HG03135 (cell line): ENCODE results near the gene FMO5.
"Not testable (repeated sequence)": the region's sequence is repeated elsewhere in the genome, so short reads cannot be mapped to it uniquely, and the experiment has no call there.

Experiments used
- ATAC-seq: cut with Tn5 transposase; IDR thresholded peaks from one replicate; pipeline ENCODE4 v1.9.1; 2021; ENCODE audit warnings: mild to moderate bottlenecking, moderate library complexity; ENCODE audit not compliant: unreplicated experiment

FMO5 gene

DNA sequence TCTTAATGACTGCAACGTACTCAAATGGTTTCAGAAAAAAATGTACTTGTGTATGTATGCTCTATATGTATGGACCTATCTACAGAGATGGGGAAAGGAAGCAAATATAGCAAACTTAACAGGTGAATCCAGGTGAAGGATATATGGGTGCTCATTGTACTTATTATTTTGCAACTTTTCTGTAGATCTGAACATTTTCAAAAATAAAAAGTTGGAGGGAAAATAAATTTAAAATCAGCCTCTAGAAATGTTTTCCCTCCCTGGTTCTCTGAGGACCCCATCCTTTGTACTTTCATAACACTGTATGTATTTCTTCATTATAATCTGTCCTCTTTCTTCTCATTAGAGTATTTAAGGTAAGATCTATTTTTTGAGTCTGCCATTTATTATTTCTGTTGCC is 17.9 kb downstream of the FMO5 start:
- no peak for ATAC-seq

DNA sequence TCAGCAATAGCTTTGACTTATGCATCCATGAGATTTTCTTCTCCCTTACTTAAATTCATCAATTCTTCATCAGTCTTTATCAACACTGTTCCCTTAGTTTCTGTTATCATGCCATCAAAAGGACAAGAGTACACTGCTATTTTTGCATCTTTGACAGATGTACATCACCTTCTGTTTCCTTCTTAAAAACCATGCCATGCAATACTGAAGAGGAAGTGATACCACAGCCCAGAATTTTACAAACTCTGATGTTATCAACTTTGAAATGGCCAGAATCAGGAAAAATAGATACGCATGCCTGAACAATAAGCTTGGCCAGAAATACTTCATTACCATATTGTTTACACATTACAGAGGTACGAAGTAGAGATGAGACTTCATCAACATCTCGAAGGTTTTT is 21.1 kb downstream of the FMO5 start:
- no peak for ATAC-seq

DNA sequence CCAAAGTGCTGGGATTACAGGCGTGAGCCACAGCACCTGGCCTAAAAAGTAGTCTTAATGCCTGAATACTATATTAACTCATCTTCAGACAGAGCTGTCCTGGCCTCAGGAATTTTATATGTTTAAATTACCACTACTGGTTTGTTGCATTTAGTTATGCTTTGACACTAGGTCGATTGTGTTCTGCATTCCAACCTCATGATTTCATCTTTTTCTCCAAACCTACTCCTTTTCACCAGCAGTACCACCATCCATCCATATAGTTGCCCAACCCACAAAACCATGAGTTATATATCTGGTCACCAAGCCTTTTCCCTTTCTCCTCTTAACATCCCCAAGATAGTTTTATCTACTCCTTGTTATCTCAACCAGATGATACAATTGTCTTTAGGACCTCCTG is 22.6 kb downstream of the FMO5 start:
- no peak for ATAC-seq

DNA sequence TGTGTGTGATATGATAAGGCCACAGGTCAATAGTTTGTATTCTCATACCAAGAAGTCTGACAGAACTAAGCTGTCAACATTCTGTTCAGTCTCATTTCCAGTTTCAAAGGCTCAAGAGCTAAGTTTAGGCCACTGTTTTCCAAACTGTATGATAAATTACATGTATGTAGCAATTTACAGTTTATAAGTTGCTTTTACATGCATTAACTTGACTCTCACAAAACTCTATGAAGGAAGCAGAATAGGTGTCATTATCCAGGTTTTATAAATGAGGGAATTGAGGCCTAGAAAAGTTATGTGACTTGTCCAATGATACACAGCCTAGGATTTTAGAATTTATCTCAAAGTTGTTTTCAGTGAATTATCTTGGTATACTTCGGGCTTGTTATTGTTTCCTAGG is 23.4 kb downstream of the FMO5 start:
- ATAC-seq = no peak

DNA sequence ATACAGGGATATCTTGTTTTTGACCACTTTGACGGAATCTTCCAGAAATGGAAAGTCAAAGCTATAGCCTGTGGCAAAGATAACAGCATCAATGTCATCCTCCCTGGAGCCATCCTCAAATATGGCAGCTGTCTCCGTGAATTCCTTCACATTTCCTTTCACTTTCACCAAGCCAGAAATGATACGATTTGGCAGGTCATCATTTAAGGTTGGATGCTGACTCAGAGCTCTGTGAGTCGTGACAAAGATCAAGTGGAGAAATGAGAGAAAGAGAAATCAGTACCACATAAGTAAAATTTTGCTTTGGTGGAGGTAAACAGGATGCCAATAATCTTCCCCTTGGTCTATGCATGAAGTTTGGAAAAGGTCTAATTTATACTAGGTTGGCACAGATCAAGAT is 23.9 kb downstream of the FMO5 start:
- ATAC-seq = no peak

DNA sequence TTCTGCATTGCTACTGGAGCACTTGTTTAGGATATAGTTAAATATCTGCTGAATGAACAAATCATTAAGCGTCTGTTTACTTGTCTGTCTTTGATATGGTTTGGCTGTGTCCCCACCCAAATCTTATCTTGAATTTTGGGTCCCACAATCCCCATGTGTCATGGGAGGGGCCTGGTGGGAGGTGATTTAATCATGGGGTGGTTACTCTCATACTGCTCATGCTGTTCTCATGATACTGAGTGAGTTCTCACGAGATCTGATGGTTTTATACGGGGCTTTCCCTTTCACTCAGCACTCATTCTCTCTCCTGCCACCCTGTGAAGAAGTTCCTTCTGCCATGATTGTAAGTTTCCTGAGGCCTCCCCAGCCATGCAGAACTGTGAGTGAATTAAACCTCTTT is 27.8 kb downstream of the FMO5 start:
- not testable (repeated sequence) for ATAC-seq

DNA sequence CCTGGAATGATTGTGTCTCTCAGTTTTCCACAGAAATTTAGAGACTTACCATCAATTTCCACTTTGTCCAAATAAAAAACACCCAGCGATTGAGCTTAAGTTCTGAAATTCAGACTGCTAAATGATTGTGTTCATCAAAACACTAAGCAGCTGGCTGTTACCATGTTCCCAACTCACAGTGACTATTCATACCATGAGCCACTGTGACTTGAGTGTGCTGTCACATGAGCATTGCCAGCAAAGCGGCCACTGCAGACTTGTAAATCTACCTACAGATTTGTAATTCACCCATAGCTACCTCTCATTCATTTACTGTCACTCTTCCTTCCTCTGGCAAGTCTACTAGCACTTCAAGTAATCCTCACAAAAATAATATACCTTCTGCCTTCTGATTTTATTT is 35.6 kb downstream of the FMO5 start:
- ATAC-seq = no peak

DNA sequence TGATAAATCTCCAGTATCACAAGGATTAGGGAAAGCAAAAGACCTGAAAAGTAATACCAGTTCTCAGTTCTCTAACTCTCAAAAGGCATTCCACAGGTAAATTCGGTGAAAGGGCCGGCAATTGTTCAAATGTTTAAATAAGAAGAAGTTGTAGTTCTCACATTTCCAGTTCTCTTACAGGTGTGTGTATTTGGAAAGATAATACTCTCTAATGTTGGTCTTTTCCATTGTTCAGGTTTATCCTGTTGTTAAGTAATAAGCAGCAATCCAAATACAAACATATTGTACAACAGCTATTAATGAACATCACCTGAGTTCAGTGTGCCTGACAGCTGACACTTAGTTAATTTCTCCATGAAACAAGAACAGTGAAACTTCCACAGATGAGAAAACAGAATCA is 39.7 kb downstream of the FMO5 start:
- ATAC-seq = no peak

DNA sequence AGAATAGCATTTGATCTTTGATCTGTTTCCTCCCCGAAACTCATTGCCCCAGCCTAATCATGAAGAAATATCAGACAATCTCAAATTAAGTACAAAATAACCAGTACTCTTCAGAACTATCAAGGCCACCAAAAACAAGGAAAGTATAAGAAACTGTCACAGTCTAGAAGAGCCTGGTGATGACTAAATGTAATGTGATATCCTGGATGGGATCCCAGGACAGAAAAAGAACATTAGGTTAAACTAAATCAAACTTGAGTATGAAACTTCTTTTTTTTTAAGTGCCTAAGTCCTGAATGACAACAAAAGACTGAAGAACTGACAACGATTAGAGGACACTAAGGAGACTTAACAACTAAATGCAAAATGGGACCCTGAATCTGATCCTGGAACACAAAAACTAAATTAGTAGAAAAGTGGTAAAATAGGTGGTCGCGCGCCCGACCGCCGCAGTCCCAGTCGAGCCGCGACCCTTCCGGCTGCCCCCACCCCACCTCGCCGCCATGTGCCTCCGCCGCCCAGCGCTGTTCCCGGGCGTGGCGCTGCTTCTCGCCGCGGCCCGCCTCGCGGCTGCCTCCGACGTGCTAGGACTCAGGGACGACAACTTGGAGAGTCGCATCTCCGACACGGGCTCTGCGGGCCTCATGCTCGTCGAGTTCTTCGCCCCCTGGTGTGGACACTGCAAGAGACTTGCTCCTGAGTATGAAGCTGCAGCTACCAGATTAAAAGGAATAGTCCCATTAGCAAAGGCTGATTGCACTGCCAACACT is 47.3 kb downstream of the FMO5 start:
- ATAC-seq = no peak

DNA sequence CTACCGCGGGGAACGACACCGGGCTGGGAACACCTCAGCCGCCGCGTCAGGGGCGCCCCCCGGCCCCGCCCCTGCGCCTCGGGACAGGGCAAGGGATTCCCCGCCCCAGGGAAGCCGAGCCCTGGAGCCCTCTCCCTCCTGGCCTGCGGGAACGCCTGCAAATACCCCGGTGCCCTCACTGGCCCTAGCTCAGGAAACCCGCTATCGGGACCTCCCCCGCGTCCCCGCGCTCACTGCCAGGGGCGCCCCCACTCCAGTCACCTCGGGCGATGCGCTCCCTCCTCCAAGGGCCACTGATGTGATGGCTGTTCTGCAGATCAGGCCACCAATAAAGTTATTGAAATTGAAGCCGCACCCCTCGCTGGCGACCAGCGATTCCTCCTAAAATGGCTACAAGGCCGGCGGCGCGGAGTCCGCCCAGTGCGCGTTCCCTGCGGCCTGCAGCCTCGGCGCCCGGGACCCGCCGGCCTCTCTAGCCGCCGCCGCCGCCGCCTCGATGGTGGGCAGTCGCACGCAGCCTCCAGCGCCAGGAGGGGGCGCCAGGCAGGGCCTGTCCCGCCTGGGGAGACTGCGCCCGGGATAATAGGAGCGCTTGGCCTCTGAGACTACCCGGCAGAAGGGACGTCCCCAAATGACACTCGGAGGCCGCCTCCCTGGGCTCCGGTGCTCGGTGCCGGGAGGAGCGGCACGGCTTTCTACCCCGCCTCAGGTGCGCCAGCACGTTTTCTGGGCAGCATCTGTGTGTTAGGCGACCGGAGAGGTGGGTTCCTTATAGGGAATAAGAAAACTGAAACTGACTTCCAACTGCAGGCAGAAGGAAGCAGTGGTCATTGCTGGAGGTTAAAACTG is 52.7 kb downstream of the FMO5 start, which contains the start of gene PRKAB2:
Gene PRKAB2, minus strand, starts transcription at position 303 of the 849 bp plus-strand sequence. CDS start 326 bp downstream, outside the sequence.
- peak; percentile 87 for ATAC-seq

DNA sequence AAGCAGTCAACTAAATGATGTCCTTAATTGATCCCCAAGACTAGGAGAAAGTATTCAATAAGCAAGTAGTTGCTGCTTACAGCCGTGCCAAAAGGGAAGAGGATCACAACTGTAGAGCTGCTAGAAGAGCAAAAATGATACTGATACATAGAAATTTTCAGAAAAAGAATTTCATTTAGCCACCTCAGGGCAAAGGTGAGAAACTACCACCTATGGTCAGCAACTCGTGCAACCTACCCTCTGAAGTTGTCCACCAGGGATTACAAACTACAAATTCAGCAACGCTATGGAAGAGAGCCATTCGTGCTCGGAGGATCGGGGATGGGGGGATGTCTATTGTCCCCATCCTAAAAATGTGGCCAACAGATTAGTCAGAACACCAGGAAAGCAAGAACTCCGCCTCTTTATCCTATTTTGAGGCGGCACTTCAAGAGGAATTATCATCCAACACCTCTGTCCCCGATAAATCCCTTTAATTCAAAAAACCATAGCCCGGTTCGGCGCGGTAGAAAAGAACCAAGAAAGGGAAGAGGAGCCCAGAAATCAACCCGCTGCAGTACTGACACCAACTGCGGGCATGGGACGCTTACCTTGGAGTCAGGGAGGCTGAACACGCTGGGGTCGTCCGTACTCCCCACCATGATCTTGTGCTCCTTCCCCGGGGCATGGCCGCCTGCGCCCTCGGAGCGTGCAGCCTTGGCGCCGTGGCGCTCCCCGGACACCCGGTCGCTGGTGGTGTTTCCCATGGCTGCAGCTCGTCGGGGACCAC is 53.6 kb downstream of the FMO5 start:
- peak; percentile 24 for ATAC-seq

DNA sequence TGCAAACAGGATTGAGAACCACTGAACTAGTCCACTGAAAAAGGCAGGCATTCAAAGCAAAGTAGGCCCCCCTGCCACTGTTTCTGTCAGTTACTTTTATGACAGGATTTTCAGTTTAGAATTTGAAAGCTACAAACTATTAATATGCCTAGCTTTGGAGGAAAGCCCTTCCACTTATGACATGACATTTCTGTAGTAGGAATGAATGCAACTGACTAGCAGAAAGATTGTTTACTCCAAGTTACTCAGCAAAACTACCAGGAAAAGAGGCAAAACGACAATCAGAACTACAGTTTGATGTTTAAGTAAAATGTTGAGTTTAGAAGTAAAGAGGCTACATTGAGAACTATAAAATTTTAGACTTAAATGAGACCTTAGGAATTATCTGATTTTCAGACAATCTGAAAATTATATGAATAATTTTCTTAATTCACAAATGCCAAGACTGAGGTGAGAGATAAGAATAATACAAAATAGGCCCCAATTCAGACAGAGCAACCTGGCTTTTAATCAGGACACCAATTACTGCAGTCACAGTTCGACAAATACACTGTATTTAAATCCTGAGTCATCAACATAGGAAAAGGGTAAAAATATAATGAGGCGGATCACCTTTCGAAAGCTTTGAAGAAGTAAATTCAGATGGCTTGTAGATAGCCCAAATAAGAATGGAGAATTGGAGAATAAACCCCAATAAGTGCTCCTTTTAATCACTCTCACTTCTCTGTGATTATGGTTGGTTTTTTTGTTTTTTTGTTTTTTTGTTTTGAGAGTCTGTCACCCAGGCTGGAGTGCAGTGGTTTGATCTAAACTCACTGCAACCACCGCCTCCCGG is 55.1 kb downstream of the FMO5 start:
- no peak for ATAC-seq

DNA sequence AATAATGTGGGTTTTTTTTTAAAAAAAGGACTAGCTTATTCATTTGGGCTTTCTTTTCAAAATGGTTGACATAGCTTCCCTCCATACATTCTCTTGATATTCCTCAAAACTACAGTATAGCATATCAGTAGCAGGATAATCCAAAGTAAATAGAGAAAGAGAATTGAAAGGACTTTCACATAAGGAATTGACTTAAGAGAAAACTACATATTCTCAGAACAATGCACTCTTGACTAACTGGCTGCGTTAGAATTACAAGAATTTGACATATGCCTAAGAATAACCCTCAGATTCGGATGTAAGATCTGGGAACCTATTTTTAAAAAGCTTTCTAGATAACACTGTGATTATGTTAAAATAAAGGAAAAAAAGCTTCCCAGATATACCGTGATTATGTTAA is 56.0 kb downstream of the FMO5 start:
- ATAC-seq = no peak

DNA sequence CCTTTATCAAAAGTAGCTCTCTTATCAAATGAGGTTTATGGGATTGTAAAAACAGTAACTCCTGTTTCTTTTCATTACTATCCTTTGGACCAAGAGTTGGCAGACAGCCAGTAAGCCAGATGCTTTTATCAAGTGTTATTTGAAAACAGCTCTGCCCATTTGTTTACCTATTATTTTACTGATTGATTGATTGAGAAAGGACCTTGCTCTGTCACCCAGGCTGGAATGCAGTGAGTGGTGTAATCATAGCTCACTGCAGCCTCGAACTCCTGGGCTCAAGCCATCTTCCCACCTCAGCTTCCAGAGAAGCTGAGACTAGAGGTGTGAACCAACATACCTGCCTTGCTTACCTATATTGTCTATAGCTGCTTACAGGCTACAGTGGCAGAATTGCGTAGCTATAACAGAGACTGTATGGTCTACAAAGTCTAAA is 56.5 kb downstream of the FMO5 start:
- no peak for ATAC-seq

DNA sequence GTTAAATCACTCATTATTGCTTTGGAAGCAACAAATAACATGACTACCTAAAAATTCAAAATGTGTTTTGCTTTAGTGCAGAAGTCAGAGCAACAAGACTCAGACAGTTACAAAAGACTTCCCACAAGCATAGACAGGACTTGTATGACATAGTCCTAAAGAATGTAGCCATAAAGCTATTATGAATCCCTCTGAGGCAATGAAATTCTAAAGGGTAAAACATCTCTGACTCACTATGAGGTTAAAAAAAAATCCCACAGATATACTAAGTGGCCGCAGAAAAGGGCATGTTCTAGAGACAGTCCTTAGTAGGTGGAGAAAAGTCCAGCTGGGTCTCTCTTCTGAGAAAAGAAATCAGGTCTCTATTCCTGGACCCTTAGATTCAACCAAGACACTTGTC is 57.8 kb downstream of the FMO5 start:
- no peak for ATAC-seq

DNA sequence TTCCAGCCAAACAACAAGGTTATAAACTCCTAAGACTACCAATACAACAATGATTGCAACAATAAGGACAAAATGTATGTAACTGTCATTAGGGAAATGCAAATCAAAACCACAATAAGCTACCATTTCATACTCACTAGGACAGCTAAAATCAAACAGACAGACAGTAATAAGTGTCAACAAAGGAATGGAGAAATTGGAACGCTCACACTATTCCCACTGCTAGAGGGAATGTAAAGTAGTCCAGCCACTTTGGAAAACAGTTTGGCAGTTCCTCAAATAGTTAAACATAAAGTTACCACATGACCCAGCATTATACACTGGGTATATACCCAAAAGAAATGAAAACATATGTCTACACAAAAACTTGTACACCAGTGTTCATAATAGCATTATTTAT is 62.1 kb downstream of the FMO5 start:
- no peak for ATAC-seq

DNA sequence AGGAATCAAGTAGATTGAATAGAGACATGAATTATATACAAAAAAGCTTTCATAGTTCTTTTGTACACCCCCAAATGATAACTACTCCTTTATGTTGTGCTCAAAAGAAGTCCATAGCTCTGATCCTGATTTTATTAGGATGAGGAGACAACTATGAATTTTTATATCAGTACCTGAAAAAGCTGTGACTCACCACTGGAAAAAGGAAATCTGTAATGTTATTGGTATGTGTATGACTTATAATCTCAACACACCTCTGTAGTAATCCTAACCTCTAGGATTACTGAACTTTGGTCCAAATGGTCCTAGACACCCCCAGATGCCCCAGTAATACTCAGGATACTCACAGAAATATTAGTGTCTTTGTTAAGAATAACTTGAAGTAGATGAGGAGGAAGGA is 63.0 kb downstream of the FMO5 start:
- ATAC-seq = no peak

DNA sequence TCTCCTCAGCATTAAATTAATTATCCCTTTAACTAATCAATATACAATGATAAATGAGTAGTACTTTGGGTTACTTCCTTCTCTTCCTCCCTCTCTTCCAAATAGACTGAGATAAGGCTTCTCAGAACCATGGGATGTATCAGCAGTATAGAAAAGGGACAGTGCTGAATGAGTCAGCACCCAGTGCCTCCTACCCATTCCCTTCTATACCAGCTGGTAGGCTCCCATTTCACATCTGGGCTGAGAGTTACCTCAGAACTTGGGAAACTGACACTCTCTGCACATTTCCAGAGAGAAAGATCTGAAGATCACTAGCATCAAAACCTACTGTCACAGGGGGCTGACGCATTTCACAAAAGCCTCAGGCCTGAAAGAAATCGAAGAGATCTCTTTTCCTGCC is 68.0 kb downstream of the FMO5 start:
- ATAC-seq = not testable (repeated sequence)

DNA sequence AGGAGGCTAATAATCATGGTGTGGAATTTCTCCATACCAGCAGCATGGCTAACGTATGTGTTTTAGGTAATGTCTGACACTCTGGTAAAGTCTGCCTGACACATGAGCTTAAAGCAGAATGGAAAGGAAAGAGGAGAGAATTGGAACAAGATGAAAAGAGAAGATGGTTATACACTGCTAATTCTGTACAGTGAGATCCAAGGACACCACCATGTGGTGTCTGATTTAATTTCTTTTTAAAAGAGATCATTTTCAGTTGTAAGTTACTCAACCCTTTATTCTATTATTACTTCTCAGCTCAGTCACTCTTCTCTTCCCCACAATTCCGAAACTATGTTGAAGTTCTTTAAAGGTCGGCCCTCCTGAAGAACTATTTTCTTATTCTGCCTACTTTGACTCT is 68.5 kb downstream of the FMO5 start:
- no peak for ATAC-seq

DNA sequence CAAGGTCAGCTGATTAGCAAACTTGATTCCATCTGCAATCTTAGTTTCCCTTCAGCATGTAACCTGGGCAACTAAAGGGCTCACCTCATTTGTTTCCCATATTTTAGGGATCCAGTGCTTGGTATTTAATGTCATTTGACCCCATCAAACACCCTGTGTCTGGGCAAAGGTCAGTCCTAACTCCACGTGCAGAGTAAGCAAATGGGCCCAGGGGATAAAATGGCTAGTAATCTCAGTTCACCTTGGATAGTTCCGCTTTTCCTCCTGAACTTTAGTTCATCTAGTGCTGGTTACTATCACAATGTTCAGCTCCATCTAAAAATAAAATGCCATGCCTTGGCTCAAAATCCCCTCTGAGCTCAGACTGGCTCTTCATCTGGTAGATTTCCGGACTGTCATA is 72.4 kb downstream of the FMO5 start:
- no peak for ATAC-seq

DNA sequence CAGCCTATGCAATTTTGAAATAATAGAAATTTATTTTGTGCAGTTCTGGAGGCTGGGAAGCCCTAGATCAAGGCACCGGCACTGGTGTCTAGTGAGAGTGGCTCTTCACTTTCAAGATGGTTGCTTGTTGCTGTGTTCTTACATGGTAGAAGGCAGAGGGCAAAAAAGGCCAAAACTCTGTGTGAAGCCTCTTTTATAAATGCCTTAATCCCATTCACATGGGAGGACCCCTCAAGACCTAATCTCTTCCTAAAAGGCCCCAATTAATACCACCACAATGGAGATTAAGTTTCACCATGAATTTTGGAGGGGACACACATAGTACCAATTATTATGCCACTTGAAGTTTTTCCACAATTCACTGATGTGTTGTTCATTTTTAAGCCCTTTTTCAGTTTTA is 73.9 kb downstream of the FMO5 start:
- no peak for ATAC-seq
